ENCODE data around the gene MAP1LC3B2.

MAP1LC3B2 gene

DNA sequence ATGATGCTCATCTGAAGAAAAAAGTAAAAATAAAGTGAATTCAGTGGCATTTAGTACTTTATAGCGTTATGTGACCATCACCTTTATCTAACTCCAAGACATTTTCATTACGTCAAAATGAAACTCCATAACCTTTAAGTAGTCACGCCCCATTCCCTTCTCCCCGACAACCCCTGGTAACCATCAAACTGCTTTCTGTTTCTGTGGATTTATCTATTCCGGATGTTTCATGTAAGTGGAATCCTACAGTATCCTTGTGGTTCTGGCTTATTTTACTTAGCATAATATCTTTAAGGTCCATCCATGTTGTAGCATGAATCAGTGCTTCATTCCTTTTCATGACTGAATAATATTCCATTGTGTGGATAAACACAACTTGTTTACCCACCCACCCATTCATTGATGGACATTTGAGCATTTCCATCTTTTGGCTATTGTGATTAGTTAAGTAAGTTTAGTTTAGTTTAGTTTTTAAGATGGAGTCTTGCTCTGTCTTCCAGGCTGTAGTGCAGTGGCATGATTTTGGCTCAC lies 18.5 kb upstream of the MAP1LC3B2 start:
- Histone ChIP-seq H3K9me3 (ENCODE audit: low read length) (no peaks in the 10 kb centered on the region), H3K79me2 (ENCODE audit: insufficient read depth, low read length) (no peaks in the 10 kb centered on the region), H4K20me1 (ENCODE audit: insufficient read depth, low read length) (no peaks in the 10 kb centered on the region), H3K4me2 (ENCODE audit: low read length) (no peak overlapping the region), H3K4me3 (ENCODE audit: low read depth, low read length, poor library complexity, severe bottlenecking) (no peak overlapping the region), H3F3A (ENCODE audit: insufficient read depth, low read length) (no peaks in the 10 kb centered on the region), H3K4me1 (ENCODE audit: insufficient read depth, low read length, severe bottlenecking) (no peaks in the 10 kb centered on the region), H3K9me2 (ENCODE audit: low read depth, low read length) (no peaks in the 10 kb centered on the region), H3K27me3 (ENCODE audit: insufficient read depth, low read length) (no peaks in the 10 kb centered on the region), H2AFZ (ENCODE audit: low read length) (no peak overlapping the region), H3K9ac (ENCODE audit: low read length) (no peak overlapping the region), H3K27ac (ENCODE audit: low read depth, low read length, poor library complexity, severe bottlenecking) (no peak overlapping the region), H3K36me3 (ENCODE audit: insufficient read depth, low read length) (no peaks in the 10 kb centered on the region)
- TF ChIP-seq, protein P1, sequence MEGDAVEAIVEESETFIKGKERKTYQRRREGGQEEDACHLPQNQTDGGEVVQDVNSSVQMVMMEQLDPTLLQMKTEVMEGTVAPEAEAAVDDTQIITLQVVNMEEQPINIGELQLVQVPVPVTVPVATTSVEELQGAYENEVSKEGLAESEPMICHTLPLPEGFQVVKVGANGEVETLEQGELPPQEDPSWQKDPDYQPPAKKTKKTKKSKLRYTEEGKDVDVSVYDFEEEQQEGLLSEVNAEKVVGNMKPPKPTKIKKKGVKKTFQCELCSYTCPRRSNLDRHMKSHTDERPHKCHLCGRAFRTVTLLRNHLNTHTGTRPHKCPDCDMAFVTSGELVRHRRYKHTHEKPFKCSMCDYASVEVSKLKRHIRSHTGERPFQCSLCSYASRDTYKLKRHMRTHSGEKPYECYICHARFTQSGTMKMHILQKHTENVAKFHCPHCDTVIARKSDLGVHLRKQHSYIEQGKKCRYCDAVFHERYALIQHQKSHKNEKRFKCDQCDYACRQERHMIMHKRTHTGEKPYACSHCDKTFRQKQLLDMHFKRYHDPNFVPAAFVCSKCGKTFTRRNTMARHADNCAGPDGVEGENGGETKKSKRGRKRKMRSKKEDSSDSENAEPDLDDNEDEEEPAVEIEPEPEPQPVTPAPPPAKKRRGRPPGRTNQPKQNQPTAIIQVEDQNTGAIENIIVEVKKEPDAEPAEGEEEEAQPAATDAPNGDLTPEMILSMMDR (IDR thresholded peaks at IDR 0.05; ENCODE audit: low read length): no peak
- no peak for TF ChIP-seq EZH2 (IDR thresholded peaks at IDR 0.05; ENCODE audit: borderline replicate concordance, low read length)

DNA sequence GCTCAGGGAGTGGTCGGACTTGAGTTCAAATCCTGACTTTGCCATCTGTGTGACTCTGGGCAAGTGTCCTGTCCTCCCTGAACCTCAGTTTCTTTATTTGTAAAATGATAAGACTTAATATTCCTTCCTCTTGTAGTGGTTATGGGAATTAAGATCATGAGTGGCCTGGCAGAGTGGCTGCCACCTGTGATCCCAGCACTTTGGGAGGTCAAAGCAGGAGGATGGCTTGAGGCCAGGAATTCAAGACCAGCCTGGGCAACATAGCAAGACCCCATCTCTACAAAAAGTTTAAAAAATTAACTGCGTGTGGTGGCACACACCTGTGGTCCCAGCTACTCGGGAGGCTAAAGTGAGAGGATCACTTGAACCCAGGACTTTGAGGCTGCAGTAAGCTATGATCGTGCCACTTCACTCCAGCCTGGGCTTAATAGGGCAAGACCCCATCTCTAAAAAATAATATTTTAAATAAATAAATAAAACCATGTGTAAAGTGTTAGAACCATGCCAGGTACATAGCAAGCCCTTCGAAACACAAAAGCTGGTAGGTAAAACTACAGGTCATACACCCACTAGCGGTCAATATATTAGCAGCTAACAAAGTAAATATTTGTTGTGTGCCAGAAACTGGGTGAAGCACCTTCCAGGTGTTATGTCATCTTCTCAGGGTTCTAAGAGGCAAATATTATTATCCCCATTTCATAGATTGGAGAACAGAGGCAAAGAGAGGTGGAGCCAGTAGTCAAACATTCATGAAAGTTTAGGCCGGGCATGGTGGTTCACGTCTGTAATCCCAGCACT lies 17.4 kb upstream of the MAP1LC3B2 start:
- H2AFZ ChIP-seq (ENCODE audit: low read length): no peak overlapping the region
- H3K9ac ChIP-seq (ENCODE audit: low read length): no peak overlapping the region
- H3K9me3 ChIP-seq (ENCODE audit: low read length): no peaks in the 10 kb centered on the region
- H3K27ac ChIP-seq (ENCODE audit: low read depth, low read length, poor library complexity, severe bottlenecking): no peak overlapping the region
- H3F3A ChIP-seq (ENCODE audit: insufficient read depth, low read length): no peaks in the 10 kb centered on the region
- no peaks in the 10 kb centered on the region for H3K27me3 ChIP-seq (ENCODE audit: insufficient read depth, low read length)
- no peaks in the 10 kb centered on the region for H3K36me3 ChIP-seq (ENCODE audit: insufficient read depth, low read length)
- H3K4me1 ChIP-seq (ENCODE audit: insufficient read depth, low read length, severe bottlenecking): no peaks in the 10 kb centered on the region
- no peaks in the 10 kb centered on the region for H4K20me1 ChIP-seq (ENCODE audit: insufficient read depth, low read length)
- TF ChIP-seq EZH2 (IDR thresholded peaks at IDR 0.05; ENCODE audit: borderline replicate concordance, low read length): no peak
- TF ChIP-seq, protein P1 (IDR thresholded peaks at IDR 0.05; ENCODE audit: low read length): no peak
- no peak overlapping the region for H3K4me2 ChIP-seq (ENCODE audit: low read length)
- no peaks in the 10 kb centered on the region for H3K9me2 ChIP-seq (ENCODE audit: low read depth, low read length)
- no peaks in the 10 kb centered on the region for H3K79me2 ChIP-seq (ENCODE audit: insufficient read depth, low read length)
- H3K4me3 ChIP-seq (ENCODE audit: low read depth, low read length, poor library complexity, severe bottlenecking): no peak overlapping the region

DNA sequence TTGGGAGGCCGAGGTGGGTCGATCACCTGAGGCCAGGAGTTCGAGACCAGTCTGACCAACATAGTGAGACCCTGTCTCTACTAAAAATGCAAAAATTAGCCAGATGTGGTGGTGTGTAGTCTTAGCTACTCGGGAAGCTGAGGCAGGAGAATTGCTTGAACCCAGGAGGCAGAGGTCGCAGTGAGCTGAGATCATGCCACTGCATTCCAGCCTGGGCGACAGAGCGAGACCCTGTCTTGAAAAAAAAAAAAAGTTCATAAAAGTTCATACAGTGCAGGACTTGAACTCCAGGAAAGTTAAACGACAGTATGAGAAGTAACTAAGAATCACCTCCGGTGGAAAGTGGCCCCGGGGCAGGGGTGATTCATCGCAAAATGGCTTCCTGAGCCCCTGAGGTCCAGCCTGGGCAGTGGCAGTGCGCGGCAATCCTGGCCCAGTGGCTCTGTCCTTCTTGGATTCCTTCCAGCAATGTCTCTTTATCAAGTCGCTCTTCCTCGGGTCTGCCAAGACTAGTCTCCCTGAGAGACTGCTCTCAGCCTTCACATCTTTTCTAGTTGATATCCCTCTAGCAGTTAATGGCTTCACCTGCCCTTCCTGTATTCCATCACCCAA lies 16.7 kb upstream of the MAP1LC3B2 start:
- Histone ChIP-seq H3K4me2 (ENCODE audit: low read length) (no peak overlapping the region), H3K9me3 (ENCODE audit: low read length) (no peaks in the 10 kb centered on the region), H3K27ac (ENCODE audit: low read depth, low read length, poor library complexity, severe bottlenecking) (no peak overlapping the region), H3K27me3 (ENCODE audit: insufficient read depth, low read length) (no peaks in the 10 kb centered on the region), H3F3A (ENCODE audit: insufficient read depth, low read length) (no peaks in the 10 kb centered on the region), H3K4me3 (ENCODE audit: low read depth, low read length, poor library complexity, severe bottlenecking) (no peak overlapping the region), H3K79me2 (ENCODE audit: insufficient read depth, low read length) (no peaks in the 10 kb centered on the region), H2AFZ (ENCODE audit: low read length) (no peak overlapping the region), H3K36me3 (ENCODE audit: insufficient read depth, low read length) (no peaks in the 10 kb centered on the region), H3K9ac (ENCODE audit: low read length) (no peak overlapping the region), H4K20me1 (ENCODE audit: insufficient read depth, low read length) (no peaks in the 10 kb centered on the region), H3K9me2 (ENCODE audit: low read depth, low read length) (no peaks in the 10 kb centered on the region), H3K4me1 (ENCODE audit: insufficient read depth, low read length, severe bottlenecking) (no peaks in the 10 kb centered on the region)
- TF ChIP-seq, protein P1 (IDR thresholded peaks at IDR 0.05; ENCODE audit: low read length): no peak
- no peak for TF ChIP-seq EZH2 (IDR thresholded peaks at IDR 0.05; ENCODE audit: borderline replicate concordance, low read length)

Data from OCI-LY1 (cell line).